ENCODE results near the gene NRXN2.

GRCh38 chr11:64719406-64719805 is 3.6 kb downstream of the NRXN2 start:
- TF ChIP-seq ZNF274 (IDR thresholded peaks at IDR 0.05; ENCODE audit: low read length) = no peak
- TF ChIP-seq ZNF274 (tag by site-specific recombination; IDR thresholded peaks at IDR 0.05; ENCODE audit: borderline replicate concordance) = no peak
- no peak for TF ChIP-seq CTCF (tag by site-specific recombination; IDR thresholded peaks at IDR 0.05)
- no peak for TF ChIP-seq KLF10 (tag by site-specific recombination; IDR thresholded peaks at IDR 0.05)
- no peak for TF ChIP-seq TCF7L2 (IDR thresholded peaks at IDR 0.05; ENCODE audit: borderline replicate concordance, low read depth, low read length)
